HG02938 (cell line): ENCODE measurements around the gene PSMA4.
"Not testable (repeated sequence)": the region's sequence is repeated elsewhere in the genome, so short reads cannot be mapped to it uniquely, and the experiment has no call there.

Source experiments
- ATAC-seq: cut with Tn5 transposase; IDR thresholded peaks from one replicate; pipeline ENCODE4 v1.9.1; 2021; ENCODE audit warnings: mild to moderate bottlenecking, moderate library complexity; ENCODE audit not compliant: unreplicated experiment

The PSMA4 gene

DNA sequence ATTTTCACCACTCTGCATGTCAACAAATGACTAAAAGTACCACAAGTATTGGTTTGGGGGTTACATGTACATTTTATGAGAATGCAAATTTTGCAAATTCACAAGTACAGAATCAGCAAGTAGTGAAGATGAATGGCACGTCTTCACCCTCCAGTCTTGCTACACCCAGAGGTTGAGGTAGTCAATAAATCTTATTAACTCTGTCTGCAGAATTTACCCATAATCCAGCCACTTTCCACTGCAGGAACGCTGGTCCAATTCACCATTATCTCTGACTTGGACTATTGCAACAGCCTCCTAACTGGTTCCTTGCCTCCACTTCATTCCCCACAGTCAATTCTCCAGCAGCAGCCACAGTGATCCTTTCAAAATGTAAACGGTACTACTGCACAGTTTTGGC is 10.6 kb downstream of the PSMA4 start:
- ATAC-seq = no peak

DNA sequence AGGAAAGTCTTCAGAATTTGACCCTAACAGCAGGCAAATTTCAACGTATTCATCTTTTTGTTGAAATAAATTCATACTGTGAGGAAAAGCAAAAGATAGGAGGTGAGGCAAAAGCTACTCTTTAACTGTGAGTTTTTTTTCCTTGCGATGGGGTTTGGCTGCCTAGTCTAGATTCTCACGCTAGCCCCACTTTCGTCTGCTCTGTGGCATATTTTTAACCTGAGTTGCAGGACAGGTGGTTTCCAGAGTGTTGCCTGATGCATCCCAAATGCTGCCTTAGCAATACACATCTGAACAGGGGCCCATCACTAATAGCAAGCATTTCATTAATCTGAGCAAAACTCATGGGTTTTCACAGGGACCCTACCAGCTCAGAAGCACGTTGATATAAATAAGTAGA is 11.7 kb downstream of the PSMA4 start:
- no peak for ATAC-seq

DNA sequence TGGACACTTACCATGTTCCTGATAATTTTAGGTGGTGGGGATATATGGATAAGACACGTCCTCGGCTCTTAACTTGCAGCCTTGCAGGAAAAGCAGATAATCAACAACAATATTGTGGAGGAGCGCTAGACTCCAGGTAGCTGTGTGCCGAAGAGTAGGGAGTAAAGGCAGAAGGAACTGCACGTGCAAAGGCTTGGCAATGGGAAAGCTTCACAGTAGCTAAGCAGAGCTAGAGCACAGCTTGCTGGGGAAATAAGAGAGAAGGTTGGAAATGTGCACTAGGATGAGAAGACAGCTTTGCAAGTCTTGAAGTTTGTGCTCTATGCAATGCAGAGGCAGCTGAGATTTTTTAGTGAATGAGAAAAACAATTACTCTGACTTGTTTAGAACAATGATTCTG is 12.4 kb downstream of the PSMA4 start:
- no peak for ATAC-seq

DNA sequence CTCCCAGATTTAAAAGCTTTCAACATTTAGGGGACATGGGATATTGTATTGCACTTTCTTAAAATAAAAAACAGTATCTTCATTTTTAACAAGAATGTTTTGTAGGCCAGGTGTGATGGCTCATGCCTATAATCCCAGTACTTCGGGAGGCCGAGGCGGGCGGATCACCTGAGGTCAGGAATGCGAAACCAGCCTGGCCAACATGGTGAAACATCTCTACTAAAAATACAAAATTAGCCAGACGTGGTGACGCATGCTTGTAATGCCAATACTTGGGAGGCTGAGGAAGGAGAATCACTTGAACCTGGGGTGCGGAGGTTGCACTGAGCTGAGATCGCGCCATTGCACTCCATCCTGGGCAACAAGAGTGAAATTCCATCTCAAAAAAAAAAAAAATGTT is 20.0 kb downstream of the PSMA4 start:
- ATAC-seq = not testable (repeated sequence)

DNA sequence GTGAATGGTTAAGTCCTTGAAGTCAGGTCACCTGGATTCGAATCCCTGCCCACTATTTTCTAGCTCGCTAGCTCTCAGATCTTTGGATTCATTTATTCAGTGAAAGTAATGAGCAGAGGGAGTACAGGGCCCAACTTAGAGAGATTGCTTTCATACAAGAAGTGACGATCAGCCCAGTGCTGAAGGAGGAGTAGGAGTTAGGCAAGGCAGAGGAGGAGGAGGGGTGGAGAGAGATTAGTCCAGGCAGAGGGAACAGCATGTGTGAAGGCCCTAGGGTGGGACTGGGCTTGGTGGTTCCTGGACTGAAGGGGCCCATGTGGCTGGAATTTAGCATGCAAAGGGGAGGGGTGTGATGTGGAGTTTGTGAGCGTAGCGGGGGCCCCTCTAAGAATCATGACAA is 21.2 kb downstream of the PSMA4 start:
- no peak for ATAC-seq

DNA sequence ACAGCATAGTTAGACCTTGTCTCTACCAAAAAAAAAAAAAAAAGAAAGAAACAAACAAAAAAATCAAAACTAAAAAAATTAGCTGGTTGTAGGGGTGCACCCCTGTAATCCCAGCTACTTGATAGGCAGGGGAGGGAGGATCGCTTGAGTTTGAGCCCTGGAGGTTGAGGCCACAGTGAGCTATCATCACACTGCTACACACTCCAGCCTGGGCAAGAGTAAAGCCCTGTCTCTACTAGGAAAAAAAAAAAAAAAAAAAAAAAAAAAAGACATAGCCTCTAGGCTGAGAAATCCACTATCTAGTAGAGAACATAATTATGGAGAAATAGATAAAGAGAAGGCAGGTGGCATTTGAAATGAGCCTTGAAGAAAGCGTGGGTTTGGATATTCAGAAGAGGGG is 22.8 kb downstream of the PSMA4 start:
- no peak for ATAC-seq

DNA sequence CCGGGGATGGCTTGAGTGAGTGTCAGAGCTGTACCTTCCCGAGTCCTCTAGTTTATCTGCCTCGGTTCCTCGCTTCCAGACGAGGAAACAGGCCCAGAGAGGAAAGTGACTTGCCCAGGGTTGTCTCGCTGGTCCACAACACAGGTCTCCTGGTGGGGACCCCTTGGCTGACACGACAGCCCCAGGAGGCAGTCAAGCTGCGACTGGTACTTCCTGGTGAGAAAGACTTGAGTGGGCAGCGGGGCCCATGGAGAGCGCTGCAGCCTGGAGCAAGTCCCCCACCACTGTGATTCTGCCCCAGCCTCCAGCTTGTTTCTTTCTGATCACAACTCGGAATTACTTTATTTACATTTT is 24.5 kb downstream of the PSMA4 start:
- no peak for ATAC-seq

DNA sequence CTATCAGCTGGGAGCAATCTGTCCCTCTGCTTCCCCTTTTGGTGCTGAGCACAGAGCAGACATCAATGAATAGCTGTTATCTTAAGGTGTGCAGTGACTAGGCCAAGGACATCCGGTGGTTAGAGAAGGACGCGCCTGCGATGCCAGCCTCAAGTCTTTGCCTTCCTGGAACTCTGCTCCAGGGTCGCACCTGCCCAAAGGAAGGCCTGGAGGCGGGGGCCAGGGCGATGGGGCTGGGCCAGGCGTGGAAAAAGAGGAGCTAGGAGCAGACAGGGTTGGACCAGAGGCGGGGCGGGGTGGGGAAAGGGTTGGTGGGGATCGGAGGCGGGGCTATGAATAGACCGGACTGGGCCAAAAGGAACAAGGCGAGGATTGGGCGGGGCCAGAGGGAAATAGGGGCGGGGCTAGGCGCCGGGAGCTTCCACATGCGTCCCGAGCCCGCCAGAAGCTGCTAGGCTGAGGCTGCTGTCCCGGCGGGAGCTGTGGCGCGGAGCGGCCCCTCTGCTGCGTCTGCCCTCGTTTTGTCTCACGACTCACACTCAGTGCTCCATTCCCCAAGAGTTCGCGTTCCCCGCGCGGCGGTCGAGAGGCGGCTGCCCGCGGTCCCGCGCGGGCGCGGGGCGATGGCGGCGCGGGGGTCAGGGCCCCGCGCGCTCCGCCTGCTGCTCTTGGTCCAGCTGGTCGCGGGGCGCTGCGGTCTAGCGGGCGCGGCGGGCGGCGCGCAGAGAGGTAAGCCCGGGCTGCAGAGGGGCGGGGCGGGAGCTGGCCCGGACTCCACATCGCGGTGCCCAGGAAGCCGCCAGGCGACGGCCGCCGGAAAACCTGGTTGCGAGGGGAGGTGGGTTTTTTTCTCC is 25.1 kb downstream of the PSMA4 start, which contains the start of gene CHRNA5:
Gene CHRNA5 (plus strand): TSS at position 424 of the 854 bp plus-strand sequence. CDS start 200 bp downstream, at position 624.
- ATAC-seq = peak; percentile 70

DNA sequence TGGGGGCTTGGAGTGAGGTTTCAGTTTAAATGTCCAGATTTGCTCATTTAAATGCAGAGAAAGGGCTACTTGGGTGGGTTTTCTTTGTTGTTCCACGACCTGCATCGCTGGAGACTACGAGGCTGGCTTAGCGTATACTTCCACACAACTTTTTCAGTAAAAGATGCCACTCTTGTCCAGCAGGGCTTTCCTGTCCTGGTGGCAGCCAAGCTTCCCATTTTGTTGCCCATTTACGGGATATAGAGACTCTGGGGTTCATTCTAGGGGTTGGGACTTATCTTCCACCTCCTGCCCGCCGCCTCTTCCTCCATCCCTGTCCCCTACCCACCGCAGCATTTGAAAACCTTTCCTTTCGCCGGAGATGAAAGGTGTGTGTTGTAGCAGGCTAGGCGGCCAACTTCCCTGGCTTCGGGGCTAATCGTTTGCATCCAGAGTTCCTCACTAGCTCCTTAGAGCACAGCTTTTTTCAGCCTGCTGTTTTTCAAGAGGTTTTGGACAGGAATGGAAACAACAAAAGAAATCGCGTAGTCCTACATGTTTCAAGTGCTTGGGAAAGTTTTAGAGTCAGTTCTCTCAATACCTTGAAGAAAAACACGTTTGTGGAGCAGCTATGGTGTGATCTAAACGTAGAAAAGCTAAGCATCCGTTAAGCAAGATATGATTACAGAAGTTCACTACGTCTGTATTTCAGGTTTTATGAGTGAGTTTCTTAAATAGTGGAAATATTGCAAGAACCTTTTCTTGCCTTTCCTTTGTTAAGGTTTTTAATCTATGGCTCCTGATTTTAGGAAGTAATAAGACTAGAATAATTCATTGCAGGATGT is 25.9 kb downstream of the PSMA4 start:
- peak; percentile 17 for ATAC-seq

DNA sequence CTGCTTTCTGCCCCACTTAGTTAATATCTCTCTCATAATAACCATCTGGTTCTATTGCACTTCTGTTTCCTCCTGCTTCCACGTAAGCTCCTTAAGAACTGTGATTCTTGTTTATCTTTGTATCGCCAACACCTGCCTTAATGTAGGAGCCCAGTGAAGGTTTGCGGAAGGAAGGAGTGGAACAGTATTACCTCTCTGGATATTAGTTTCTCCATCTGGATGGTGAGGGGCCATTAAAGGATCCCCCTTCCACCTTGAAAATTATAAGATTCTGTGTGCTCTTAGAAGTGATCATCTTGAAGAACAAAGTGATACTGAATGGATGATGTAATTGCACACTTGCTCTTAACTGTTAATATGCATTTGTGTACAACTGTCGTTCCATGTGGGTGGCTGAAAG is 27.3 kb downstream of the PSMA4 start:
- ATAC-seq = no peak

DNA sequence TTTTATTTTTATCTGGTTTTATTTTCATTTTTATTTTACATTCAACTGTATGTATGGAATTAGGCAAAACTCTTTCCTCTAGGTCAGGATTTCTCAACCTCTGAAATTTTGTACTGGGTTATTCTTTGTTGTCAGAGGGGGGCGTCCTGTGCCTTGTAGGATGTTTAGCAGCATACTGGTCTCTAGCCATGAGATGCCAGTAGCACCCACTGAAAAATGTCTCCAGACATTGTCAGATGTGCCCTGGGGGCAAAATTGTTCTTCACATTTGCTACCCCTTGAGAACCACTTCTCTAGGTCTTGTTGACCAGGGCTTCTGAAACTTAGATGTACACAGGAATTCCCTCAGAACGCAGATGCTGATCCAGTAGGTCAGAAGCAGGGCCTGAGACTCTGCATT is 30.5 kb downstream of the PSMA4 start:
- no peak for ATAC-seq

DNA sequence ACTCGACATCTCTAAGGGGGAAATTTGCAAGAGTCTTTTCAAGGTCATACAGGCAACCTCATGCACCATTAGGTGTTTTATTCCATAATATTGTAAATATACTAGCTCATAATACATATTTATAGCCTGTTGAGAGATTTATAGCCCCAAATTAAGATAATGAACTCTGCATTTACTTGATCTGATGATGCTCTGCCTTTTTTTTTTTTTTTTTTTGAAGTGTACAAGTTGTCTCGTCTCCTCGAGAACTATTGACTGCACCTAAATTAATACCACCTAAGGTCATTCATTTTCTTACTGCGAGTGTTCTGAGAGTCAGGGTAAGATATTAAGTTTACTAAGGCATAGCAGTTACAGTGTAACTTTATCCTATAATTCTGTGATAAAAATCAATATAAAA is 31.1 kb downstream of the PSMA4 start:
- ATAC-seq = no peak

DNA sequence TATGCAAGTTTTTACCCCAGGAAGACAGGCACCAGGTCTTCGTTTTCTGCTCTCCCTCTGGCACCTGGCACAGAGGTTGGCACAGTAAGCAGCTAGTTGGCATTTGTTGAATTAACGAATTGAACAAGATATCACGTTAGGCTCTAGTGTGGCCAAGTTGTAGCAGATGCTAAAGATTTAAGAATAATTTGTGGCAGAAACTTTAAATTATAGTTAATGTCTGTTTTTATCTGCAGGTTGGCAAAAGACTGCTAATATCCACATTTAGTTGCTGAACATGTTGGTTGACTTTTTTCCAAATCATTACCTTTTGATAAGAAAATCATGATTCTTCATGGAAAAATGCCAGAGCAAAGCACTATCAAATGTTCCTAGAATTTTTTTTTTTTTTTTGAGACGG is 33.2 kb downstream of the PSMA4 start:
- ATAC-seq = no peak

DNA sequence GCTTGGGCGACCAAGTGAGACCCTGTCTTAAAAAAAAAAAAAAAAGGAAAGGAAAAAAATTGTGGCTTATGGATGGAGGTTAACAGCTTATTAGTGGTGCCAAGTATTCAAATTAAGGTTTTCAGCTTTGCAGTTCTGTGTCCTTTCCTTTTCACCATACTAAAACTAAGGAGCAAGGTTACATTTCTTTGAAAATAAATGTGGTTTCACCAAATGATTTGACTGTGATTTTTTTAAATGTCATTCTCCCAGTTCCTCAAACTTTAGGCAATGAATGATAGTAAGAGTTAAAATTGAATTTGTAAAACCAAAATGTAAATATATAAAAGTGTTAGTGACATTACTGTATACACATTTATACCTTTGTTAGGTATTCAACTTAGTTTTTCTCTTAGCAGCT is 34.7 kb downstream of the PSMA4 start:
- ATAC-seq = no peak

DNA sequence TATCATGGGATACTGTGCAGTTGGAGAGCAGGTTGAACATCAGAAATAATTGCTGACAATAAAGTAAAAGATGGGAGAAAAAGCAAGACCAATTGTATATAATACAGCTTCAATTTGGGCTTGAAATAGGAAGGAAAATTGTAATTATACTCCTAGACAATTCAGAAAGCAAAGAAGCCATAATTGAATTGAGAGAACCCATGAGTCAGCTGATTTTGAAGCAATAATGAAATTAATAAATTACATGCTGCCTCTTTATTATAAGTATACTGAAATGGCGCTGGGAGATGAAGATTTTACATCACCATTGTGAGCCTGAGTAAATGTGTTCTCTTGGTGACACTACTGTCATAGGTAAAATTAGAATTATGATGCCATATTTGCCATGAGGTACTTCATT is 57.3 kb downstream of the PSMA4 start:
- no peak for ATAC-seq

DNA sequence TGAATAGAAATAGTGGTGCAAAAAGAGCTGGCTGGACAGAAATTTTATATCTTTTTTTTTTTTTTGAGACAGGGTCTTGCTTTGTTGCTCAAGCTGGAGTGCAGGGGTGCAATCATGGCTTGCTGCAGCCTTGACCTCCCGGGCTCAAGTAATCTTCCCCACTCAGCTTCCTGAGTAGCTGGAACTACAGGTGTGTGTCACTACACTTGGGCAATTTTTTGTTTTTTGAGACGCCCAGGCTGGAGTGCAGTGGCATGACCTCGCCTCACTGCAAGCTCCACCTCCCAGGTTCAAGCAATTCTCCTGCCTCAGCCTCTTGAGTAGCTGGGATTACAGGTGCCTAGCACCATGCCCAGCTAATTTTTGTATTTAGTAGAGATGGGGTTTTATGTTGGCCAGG is 58.1 kb downstream of the PSMA4 start:
- no peak for ATAC-seq

DNA sequence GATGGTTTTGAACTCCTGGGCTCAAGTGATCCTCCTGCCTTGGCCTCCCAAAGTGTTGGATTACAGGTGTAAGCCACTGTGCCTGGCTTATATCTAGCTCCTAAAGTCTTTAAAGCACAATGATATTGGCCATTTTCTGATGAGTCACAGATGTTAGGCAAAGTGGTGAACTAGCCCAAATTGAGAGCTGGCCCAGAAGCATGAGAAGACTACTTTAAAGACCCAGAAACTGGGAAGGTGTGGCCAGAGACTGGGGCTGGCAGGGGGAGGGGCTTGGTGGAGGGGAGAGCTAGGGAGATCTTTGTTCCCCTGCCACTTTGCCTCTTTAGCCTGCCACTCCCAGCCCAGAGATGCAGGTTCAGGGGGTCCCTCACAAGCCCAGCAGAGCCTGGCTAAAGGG is 58.9 kb downstream of the PSMA4 start:
- ATAC-seq = no peak
